Neural cell (in vitro differentiated cells): ENCODE data around the gene CRACDL. TPM values are rescaled to one million over a fixed set of nuclear protein-coding genes. Genes with fewer than 3 reads are reported as not detected.

Experiments used
- H2AFZ ChIP-seq: fragments of 200-600, 300-800 bp; sonication (generic), shearing (Covaris generic); 2 replicates; pipeline ENCODE4 v1.6.0; 2014; ENCODE audit warnings: low read depth, mild to moderate bottlenecking, antibody characterized with exemption, low read length, moderate library complexity
- H3F3A ChIP-seq: fragments of 200-600 bp; shearing (Covaris generic); 2 replicates; pipeline ENCODE4 v1.6.1; 2016; ENCODE audit warnings: mild to moderate bottlenecking, moderate library complexity, mixed read lengths, antibody characterized with exemption, low read length; ENCODE audit not compliant: insufficient read depth, poor library complexity, severe bottlenecking
- H3K27ac ChIP-seq: fragments of 200-600, 300-800 bp; sonication (generic), shearing (Covaris generic); 2 replicates; pipeline ENCODE4 v1.5.1; 2014; ENCODE audit warnings: mild to moderate bottlenecking, low read length, moderate library complexity
- H3K27me3 ChIP-seq: fragments of 300-800, 200-600 bp; sonication (generic), shearing (Covaris generic); 2 replicates; pipeline ENCODE4 v1.6.0; 2014; ENCODE audit warnings: mild to moderate bottlenecking, low read depth, low read length, moderate library complexity; ENCODE audit not compliant: insufficient read depth
- H3K36me3 ChIP-seq: fragments of 300-800, 200-600 bp; sonication (generic), shearing (Covaris generic); 2 replicates; pipeline ENCODE4 v1.5.1; 2014; ENCODE audit warnings: mild to moderate bottlenecking, antibody characterized with exemption, low read length, moderate library complexity; ENCODE audit not compliant: insufficient read depth
- H3K4me2 ChIP-seq: fragments of 300-800, 200-600 bp; sonication (generic), shearing (Covaris generic); 2 replicates; pipeline ENCODE4 v1.6.0; 2014; ENCODE audit warnings: mild to moderate bottlenecking, low read length
- H3K4me3 ChIP-seq: fragments of 300-800, 200-600 bp; sonication (generic), shearing (Covaris generic); 2 replicates; pipeline ENCODE4 v1.5.1; 2014; ENCODE audit warnings: mild to moderate bottlenecking, low read length, moderate library complexity
- H3K79me2 ChIP-seq: fragments of 200-600 bp; shearing (Covaris generic); replicated peaks from 2 replicates; pipeline ENCODE4 v1.6.0; 2014; ENCODE audit warnings: mild to moderate bottlenecking, low read length, moderate library complexity; ENCODE audit not compliant: insufficient read depth
- H3K9ac ChIP-seq: fragments of 300-800, 200-600 bp; sonication (generic), shearing (Covaris generic); 2 replicates; pipeline ENCODE4 v1.6.1; 2016; ENCODE audit warnings: mild to moderate bottlenecking, low read length, mixed read lengths
- H3K9me2 ChIP-seq: fragments of 200-600 bp; shearing (Covaris generic); 2 replicates; pipeline ENCODE4 v1.6.1; 2016; ENCODE audit warnings: mild to moderate bottlenecking, low read length, mixed read lengths; ENCODE audit not compliant: insufficient read depth
- H3K9me3 ChIP-seq: fragments of 200-600, 300-800 bp; sonication (generic), shearing (Covaris generic); 2 replicates; pipeline ENCODE4 v1.6.1; 2016; ENCODE audit warnings: mild to moderate bottlenecking, mixed run types, low read length, moderate library complexity, mixed read lengths
- H4K20me1 ChIP-seq: fragments of 200-600 bp; shearing (Covaris generic); 2 replicates; pipeline ENCODE4 v1.6.1; 2016; ENCODE audit warnings: mild to moderate bottlenecking, mixed run types; ENCODE audit not compliant: insufficient read depth
- EP300 ChIP-seq: fragments of 450-650 bp; conservative IDR thresholded peaks from 2 replicates; pipeline ENCODE4 v1.6.1; 2014; ENCODE audit warnings: antibody characterized with exemption, mild to moderate bottlenecking, moderate library complexity; ENCODE audit not compliant: poor library complexity, severe bottlenecking
- EZH2 ChIP-seq: fragments of 200-600, 300-800 bp; shearing (Covaris generic), sonication (generic); IDR thresholded peaks from 2 replicates; pipeline ENCODE4 v1.6.1; 2014; ENCODE audit warnings: antibody characterized with exemption, low read length, borderline replicate concordance, mild to moderate bottlenecking; ENCODE audit not compliant: insufficient read depth, poor library complexity, severe bottlenecking
- MXI1 ChIP-seq: fragments of 450-650 bp; conservative IDR thresholded peaks from 2 replicates; pipeline ENCODE4 v1.6.1; 2014; ENCODE audit warnings: antibody characterized with exemption, mild to moderate bottlenecking; ENCODE audit not compliant: poor library complexity, severe bottlenecking
- POLR2AphosphoS5 ChIP-seq: IDR thresholded peaks from 2 replicates; pipeline ENCODE4 v1.6.1; 2012
- RAD21 ChIP-seq: fragments of 450-650 bp; conservative IDR thresholded peaks from 2 replicates; pipeline ENCODE4 v1.6.1; 2014; ENCODE audit warnings: antibody characterized with exemption, mild to moderate bottlenecking, moderate library complexity
- SMC3 ChIP-seq: fragments of 450-650 bp; conservative IDR thresholded peaks from 2 replicates; pipeline ENCODE4 v1.6.1; 2014; ENCODE audit warnings: antibody characterized with exemption, mild to moderate bottlenecking, moderate library complexity; ENCODE audit not compliant: poor library complexity
- TAF1 ChIP-seq: IDR thresholded peaks from 2 replicates; pipeline ENCODE4 v1.6.1; 2012; ENCODE audit warnings: low read depth
- polyA plus RNA-seq: library from polyadenylated mRNA; depleted of rRNA; stranded (reverse); fragments of >200 nt; gene quantifications from 2 replicates; pipeline ENCODE4 v1.2.3, GENCODE V29; 2014
- TF ChIP-seq, protein P1 (sequence below): IDR thresholded peaks from 2 replicates; pipeline ENCODE4 v1.6.1; 2012; ENCODE audit warnings: borderline replicate concordance
- TF ChIP-seq, protein P2 (sequence below): fragments of 450-650 bp; IDR thresholded peaks from 2 replicates; pipeline ENCODE4 v1.5.1; 2014; ENCODE audit warnings: antibody characterized with exemption, mild to moderate bottlenecking, moderate library complexity; ENCODE audit not compliant: poor library complexity, severe bottlenecking

The CRACDL gene
- polyA plus RNA-seq, 1 donor from 2014 or later: 0.85 TPM

GRCh38 chr2:98849113-98849512 lies 86.9 kb downstream of the CRACDL start:
- Histone ChIP-seq H2AFZ (no peak overlapping the region), H3K79me2 (no peaks in the 10 kb centered on the region), H3F3A (no peaks in the 10 kb centered on the region), H4K20me1 (no peaks in the 10 kb centered on the region), H3K9me3 (no peaks in the 10 kb centered on the region), H3K9ac (no peak overlapping the region), H3K27ac (no peak overlapping the region), H3K36me3 (no peaks in the 10 kb centered on the region), H3K27me3 (no peaks in the 10 kb centered on the region), H3K4me3 (no peak overlapping the region), H3K4me2 (no peak overlapping the region), H3K9me2 (no peaks in the 10 kb centered on the region)
- TF ChIP-seq EZH2 (no peak), MXI1 (no peak), TAF1 (no peak), POLR2AphosphoS5 (no peak), RAD21 (no peak), EP300 (no peak), SMC3 (no peak)
- TF ChIP-seq, protein P1, sequence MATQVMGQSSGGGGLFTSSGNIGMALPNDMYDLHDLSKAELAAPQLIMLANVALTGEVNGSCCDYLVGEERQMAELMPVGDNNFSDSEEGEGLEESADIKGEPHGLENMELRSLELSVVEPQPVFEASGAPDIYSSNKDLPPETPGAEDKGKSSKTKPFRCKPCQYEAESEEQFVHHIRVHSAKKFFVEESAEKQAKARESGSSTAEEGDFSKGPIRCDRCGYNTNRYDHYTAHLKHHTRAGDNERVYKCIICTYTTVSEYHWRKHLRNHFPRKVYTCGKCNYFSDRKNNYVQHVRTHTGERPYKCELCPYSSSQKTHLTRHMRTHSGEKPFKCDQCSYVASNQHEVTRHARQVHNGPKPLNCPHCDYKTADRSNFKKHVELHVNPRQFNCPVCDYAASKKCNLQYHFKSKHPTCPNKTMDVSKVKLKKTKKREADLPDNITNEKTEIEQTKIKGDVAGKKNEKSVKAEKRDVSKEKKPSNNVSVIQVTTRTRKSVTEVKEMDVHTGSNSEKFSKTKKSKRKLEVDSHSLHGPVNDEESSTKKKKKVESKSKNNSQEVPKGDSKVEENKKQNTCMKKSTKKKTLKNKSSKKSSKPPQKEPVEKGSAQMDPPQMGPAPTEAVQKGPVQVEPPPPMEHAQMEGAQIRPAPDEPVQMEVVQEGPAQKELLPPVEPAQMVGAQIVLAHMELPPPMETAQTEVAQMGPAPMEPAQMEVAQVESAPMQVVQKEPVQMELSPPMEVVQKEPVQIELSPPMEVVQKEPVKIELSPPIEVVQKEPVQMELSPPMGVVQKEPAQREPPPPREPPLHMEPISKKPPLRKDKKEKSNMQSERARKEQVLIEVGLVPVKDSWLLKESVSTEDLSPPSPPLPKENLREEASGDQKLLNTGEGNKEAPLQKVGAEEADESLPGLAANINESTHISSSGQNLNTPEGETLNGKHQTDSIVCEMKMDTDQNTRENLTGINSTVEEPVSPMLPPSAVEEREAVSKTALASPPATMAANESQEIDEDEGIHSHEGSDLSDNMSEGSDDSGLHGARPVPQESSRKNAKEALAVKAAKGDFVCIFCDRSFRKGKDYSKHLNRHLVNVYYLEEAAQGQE: no peak
- TF ChIP-seq, protein P2, sequence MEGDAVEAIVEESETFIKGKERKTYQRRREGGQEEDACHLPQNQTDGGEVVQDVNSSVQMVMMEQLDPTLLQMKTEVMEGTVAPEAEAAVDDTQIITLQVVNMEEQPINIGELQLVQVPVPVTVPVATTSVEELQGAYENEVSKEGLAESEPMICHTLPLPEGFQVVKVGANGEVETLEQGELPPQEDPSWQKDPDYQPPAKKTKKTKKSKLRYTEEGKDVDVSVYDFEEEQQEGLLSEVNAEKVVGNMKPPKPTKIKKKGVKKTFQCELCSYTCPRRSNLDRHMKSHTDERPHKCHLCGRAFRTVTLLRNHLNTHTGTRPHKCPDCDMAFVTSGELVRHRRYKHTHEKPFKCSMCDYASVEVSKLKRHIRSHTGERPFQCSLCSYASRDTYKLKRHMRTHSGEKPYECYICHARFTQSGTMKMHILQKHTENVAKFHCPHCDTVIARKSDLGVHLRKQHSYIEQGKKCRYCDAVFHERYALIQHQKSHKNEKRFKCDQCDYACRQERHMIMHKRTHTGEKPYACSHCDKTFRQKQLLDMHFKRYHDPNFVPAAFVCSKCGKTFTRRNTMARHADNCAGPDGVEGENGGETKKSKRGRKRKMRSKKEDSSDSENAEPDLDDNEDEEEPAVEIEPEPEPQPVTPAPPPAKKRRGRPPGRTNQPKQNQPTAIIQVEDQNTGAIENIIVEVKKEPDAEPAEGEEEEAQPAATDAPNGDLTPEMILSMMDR: no peak

DNA sequence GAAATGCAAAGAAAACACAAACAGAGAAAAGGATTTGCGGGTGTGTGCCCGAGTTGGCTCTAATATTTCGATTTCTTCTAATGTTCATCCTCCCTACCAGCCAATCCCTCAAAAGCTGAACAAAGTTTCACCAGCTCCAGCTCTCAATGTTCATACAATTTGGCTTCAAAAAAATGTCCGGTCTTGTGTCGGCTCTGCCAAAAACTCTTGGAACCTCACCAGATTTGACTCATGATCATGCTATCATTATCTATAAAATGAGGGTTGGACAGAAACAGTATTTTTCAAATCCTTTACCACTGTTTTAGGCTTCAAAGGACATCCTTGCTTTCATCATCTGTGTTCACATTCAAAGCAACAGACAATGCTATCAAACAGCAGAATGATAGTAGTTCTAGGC lies 88.2 kb downstream of the CRACDL start:
- H3K27ac ChIP-seq: no peak overlapping the region
- H4K20me1 ChIP-seq: no peaks in the 10 kb centered on the region
- H3K79me2 ChIP-seq: no peaks in the 10 kb centered on the region
- H3K9me3 ChIP-seq: no peaks in the 10 kb centered on the region
- TF ChIP-seq RAD21: no peak
- TF ChIP-seq EZH2: no peak
- TF ChIP-seq, protein P2: no peak
- no peak for TF ChIP-seq MXI1
- TF ChIP-seq, protein P1: no peak
- TF ChIP-seq TAF1: no peak
- no peak for TF ChIP-seq POLR2AphosphoS5
- no peak for TF ChIP-seq EP300
- no peak for TF ChIP-seq SMC3
- no peak overlapping the region for H3K9ac ChIP-seq
- no peaks in the 10 kb centered on the region for H3K27me3 ChIP-seq
- no peaks in the 10 kb centered on the region for H3F3A ChIP-seq
- H3K36me3 ChIP-seq: no peaks in the 10 kb centered on the region
- no peaks in the 10 kb centered on the region for H3K9me2 ChIP-seq
- no peak overlapping the region for H2AFZ ChIP-seq
- no peak overlapping the region for H3K4me2 ChIP-seq
- H3K4me3 ChIP-seq: no peak overlapping the region
